ENCODE data around the gene SPTLC1. TPM values are rescaled to one million over a fixed set of nuclear protein-coding genes. Genes with fewer than 3 reads are reported as not detected.
"Not testable (repeated sequence)": the region's sequence is repeated elsewhere in the genome, so short reads cannot be mapped to it uniquely, and the experiment has no call there.

SPTLC1 gene
- total and polyA plus RNA-seq, 2 donors: 44.3 to 49.4 TPM

DNA sequence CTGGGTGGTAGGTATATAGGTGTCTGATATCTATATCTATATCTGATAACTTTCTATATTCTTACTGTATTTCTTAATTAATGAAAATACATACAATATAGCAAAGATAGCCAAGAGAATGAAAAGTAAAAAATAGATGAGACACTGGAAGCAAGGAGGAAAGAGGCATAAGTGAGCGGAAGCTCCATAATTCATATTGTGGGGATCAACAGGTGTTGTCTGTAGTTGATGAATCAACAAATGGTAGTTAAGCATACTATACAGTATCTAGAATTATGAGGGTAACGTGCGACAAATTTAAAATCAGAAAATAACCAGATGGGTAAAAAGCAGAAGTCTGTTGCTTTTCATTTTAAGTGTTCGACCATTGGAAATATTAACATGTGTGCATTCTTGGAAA, 7.1 kb downstream of the SPTLC1 start:
- no peak overlapping the region for H3K4me3 ChIP-seq (ENCODE audit: low read length in 2 of 2)
- WGBS: 99% methylated on average over 4 of the region's 4 CpGs
- H3K27me3 ChIP-seq (ENCODE audit: control insufficient read depth in 2 of 2, insufficient read depth in 1 of 2, low read length in 1 of 2): no peaks in the 10 kb centered on the region
- H3K4me1 ChIP-seq (ENCODE audit: control insufficient read depth in 2 of 2, insufficient read depth in 2 of 2, low read length in 2 of 2): no peaks in the 10 kb centered on the region
- no peak overlapping the region for H3K27ac ChIP-seq (ENCODE audit: low read depth in 1 of 2, low read length in 1 of 2)
- DNase-seq (ENCODE audit: low read depth in 6 of 9, low spot score in 9 of 9): no peak
- H3K36me3 ChIP-seq (ENCODE audit: control insufficient read depth in 2 of 2, insufficient read depth in 2 of 2, low read length in 1 of 2): peaks cover 15 to 16% of the 10 kb centered on the region in 2 donors
- H3K9me3 ChIP-seq (ENCODE audit: control insufficient read depth in 2 of 2, insufficient read depth in 1 of 2, low read length in 1 of 2): no peaks in the 10 kb centered on the region

DNA sequence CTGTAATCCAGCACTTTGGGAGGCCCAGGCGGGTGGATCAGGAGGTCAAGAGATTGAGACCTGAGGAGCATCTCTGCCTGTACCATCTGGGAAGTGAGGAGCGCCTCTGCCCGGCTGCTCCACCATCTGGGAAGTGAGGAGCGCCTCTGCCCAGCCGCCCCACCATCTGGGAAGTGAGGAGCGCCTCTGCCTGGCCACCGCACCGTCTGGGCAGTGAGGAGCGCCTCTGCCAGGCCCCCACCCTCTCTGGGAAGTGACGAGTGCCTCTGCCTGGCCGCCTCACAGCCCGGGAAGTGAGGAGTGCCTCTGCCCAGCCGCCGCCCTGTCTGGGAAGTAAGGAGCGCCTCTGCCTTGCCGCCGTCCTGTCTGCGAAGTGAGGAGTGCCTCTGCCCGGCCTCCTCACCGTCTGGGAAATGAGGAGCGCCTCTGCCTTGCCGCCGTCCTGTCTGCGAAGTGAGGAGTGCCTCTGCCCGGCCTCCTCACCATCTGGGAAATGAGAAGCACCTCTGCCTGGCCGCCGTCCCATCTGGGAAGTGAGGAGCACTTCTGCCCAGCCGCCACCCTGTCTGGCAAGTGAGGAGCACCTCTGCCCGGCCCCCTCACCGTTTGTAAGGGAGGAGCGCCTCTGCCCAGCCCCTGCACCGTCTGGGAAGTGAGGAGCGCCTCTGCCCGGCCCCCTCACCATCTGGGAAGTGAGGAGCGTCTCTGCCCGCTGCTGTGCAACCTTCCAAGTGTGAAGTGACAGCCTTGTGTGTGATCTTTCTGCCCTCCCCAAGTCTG, 9.6 kb downstream of the SPTLC1 start:
- WGBS: 98% methylated on average over 36 of the region's 36 CpGs
- not testable (repeated sequence) for H3K27me3 ChIP-seq (ENCODE audit: control insufficient read depth in 2 of 2, insufficient read depth in 1 of 2, low read length in 1 of 2); H3K4me3 ChIP-seq (ENCODE audit: low read length in 2 of 2); DNase-seq (ENCODE audit: low read depth in 6 of 9, low spot score in 9 of 9); H3K4me1 ChIP-seq (ENCODE audit: control insufficient read depth in 2 of 2, insufficient read depth in 2 of 2, low read length in 2 of 2); H3K27ac ChIP-seq (ENCODE audit: low read depth in 1 of 2, low read length in 1 of 2); H3K9me3 ChIP-seq (ENCODE audit: control insufficient read depth in 2 of 2, insufficient read depth in 1 of 2, low read length in 1 of 2)
- H3K36me3 ChIP-seq (ENCODE audit: control insufficient read depth in 2 of 2, insufficient read depth in 2 of 2, low read length in 1 of 2): peaks cover 9 to 17% of the 10 kb centered on the region in 2 donors

DNA sequence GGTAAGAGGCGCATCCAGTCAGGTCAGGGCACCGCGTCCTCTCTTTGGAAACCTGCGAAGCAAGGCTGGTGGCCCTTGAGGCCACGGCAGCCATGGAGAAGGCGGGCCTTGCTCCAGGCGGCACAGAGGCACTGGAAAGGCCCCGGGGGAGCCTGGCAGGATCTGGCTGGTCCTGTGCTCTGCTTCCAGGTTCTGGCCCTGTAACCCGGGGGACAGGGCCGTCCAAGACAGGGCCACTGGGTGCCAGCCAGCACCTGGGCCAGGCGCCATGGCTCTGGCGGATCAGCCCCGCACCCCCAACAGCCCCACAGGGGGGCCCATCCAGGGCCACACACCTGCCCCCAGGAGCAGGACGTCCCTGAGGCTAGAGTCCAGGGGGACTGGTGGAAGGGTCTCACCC, 11.6 kb downstream of the SPTLC1 start:
- not testable (repeated sequence) for H3K4me3 ChIP-seq (ENCODE audit: low read length in 2 of 2); H3K27me3 ChIP-seq (ENCODE audit: control insufficient read depth in 2 of 2, insufficient read depth in 1 of 2, low read length in 1 of 2); H3K9me3 ChIP-seq (ENCODE audit: control insufficient read depth in 2 of 2, insufficient read depth in 1 of 2, low read length in 1 of 2); H3K27ac ChIP-seq (ENCODE audit: low read depth in 1 of 2, low read length in 1 of 2); H3K4me1 ChIP-seq (ENCODE audit: control insufficient read depth in 2 of 2, insufficient read depth in 2 of 2, low read length in 2 of 2); DNase-seq (ENCODE audit: low read depth in 6 of 9, low spot score in 9 of 9)
- WGBS: over 99% methylated on average over 14 of the region's 14 CpGs
- peaks cover 9 to 17% of the 10 kb centered on the region in 2 donors for H3K36me3 ChIP-seq (ENCODE audit: control insufficient read depth in 2 of 2, insufficient read depth in 2 of 2, low read length in 1 of 2)

DNA sequence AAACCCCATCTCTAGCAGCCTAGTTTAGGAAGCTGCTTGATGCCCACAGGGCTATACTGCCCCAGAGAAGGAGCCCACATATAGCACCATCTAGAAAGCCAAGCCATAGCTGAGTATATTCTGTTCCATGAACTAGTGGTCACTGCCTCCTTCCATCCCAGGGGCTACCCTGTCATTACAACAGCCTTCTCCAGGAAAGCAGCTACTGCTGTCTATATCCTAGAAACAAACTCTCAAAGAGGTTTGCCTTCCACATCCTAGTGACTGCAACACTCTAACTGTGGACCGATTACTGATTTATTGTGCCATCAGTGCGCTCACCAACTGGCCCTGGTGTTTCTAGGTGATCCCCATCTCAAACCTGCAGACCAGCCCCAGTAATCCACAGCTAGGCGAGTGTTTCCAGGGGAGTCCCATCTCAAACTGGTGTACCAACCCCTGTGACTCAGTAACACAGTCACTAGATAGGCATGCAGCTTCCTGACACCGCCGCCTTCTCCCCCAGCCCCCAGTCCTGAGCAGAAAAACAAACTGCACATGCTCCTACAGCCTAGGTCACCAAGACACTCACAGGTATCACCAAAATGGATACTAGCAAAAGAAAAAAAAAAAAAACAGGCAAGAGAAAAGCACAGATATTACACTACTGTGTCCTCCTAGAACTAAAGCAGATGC, 14.8 kb downstream of the SPTLC1 start:
- 97% methylated on average over 5 of the region's 5 CpGs for WGBS
- Histone ChIP-seq H3K36me3 (ENCODE audit: control insufficient read depth in 2 of 2, insufficient read depth in 2 of 2, low read length in 1 of 2) (peaks cover 6 to 10% of the 10 kb centered on the region in 2 donors), H3K9me3 (ENCODE audit: control insufficient read depth in 2 of 2, insufficient read depth in 1 of 2, low read length in 1 of 2) (no peaks in the 10 kb centered on the region), H3K27ac (ENCODE audit: low read depth in 1 of 2, low read length in 1 of 2) (no peak overlapping the region), H3K4me3 (ENCODE audit: low read length in 2 of 2) (no peak overlapping the region), H3K4me1 (ENCODE audit: control insufficient read depth in 2 of 2, insufficient read depth in 2 of 2, low read length in 2 of 2) (no peaks in the 10 kb centered on the region), H3K27me3 (ENCODE audit: control insufficient read depth in 2 of 2, insufficient read depth in 1 of 2, low read length in 1 of 2) (no peaks in the 10 kb centered on the region)
- DNase-seq (ENCODE audit: low read depth in 6 of 9, low spot score in 9 of 9): no peak

DNA sequence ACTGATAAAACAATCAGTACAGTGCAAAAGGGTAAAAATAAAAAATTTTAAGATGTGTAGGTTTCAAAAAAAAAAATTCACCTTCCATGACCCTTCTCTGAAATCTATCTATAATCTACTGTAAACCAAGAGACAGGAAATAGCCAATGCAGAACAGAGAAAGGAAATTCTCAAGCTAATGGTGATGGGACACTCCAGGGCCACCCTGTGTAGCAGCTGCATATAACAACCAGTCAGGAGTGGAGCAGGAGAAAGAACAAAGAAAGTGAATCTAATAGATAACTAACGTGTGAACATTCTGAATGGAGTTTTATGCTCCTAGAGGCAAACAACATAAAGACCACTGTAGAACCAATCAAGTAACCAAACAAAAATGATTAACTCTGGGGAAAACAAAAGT, 16.6 kb downstream of the SPTLC1 start:
- H3K27ac ChIP-seq (ENCODE audit: low read depth in 1 of 2, low read length in 1 of 2): peak overlapping the region in 1 of 2 donors; percentile 37
- peak overlapping the region in 1 of 2 donors; percentile 20 for H3K4me3 ChIP-seq (ENCODE audit: low read length in 2 of 2)
- no peak for DNase-seq (ENCODE audit: low read depth in 6 of 9, low spot score in 9 of 9)

DNA sequence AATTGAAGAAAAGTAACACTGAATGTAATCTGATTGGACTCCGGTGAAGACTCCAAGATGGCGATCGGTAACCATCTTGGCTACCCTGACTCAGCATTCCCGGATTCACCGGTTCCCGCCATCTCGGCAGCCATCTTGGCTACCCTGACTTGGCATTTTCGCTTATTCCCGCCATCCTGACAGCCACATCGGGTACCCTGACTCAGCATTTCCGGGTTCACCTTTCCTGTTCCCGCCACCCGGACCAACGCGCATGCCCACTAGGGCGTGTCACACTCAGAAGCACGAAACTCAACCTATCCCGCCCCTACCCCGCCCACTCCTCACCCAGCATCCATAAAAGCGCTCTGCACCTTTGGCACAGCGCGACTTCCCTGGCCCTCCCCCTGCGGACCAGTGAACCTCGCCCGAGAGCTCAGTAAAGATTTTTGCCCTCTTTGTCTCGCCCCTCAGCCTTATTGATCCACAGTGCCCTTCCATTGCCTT, 17.2 kb downstream of the SPTLC1 start:
- peaks cover under 1 to 4% of the 10 kb centered on the region in 2 donors for H3K36me3 ChIP-seq (ENCODE audit: control insufficient read depth in 2 of 2, insufficient read depth in 2 of 2, low read length in 1 of 2)
- peak overlapping the region in 1 of 2 donors; percentile 20 for H3K4me3 ChIP-seq (ENCODE audit: low read length in 2 of 2)
- peak overlapping the region in 1 of 2 donors; percentile 37 for H3K27ac ChIP-seq (ENCODE audit: low read depth in 1 of 2, low read length in 1 of 2)
- peak in 7 of 9 donors; percentile 4 to 75 (median 24) for DNase-seq (ENCODE audit: low read depth in 6 of 9, low spot score in 9 of 9)
- 77% methylated on average over 26 of the region's 26 CpGs for WGBS
- H3K27me3 ChIP-seq (ENCODE audit: control insufficient read depth in 2 of 2, insufficient read depth in 1 of 2, low read length in 1 of 2): no peaks in the 10 kb centered on the region
- H3K4me1 ChIP-seq (ENCODE audit: control insufficient read depth in 2 of 2, insufficient read depth in 2 of 2, low read length in 2 of 2): peaks cover 0 to 2% of the 10 kb centered on the region in 2 donors
- H3K9me3 ChIP-seq (ENCODE audit: control insufficient read depth in 2 of 2, insufficient read depth in 1 of 2, low read length in 1 of 2): no peaks in the 10 kb centered on the region

More for the DNA sequence above, 16.6 kb downstream of the SPTLC1 start:
- Histone ChIP-seq H3K4me1 (ENCODE audit: control insufficient read depth in 2 of 2, insufficient read depth in 2 of 2, low read length in 2 of 2) (peaks cover 0 to 2% of the 10 kb centered on the region in 2 donors), H3K9me3 (ENCODE audit: control insufficient read depth in 2 of 2, insufficient read depth in 1 of 2, low read length in 1 of 2) (no peaks in the 10 kb centered on the region), H3K36me3 (ENCODE audit: control insufficient read depth in 2 of 2, insufficient read depth in 2 of 2, low read length in 1 of 2) (peaks cover 4 to 7% of the 10 kb centered on the region in 2 donors), H3K27me3 (ENCODE audit: control insufficient read depth in 2 of 2, insufficient read depth in 1 of 2, low read length in 1 of 2) (no peaks in the 10 kb centered on the region)
- 78% methylated on average over 1 of the region's 1 CpG for WGBS

DNA sequence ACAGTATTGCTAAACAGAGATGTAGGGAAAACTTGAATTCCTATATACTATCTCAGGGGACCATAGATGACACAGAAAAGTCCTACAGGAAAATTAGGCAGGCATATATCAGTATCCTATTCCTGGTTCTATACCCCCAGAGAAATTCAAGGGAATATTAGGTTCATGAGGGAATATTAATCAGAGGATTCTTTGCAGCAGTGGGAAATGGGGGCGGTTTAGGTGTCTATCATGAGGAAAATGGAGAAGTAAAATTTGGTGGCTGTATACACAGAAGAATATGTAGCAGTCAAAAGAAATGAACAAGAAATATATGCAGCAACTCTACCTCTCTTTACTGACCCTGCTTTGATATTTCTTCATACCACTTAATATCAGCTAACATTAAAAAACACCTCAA, 20.0 kb downstream of the SPTLC1 start:
- DNase-seq (ENCODE audit: low read depth in 6 of 9, low spot score in 9 of 9): no peak
- H3K4me3 ChIP-seq (ENCODE audit: low read length in 2 of 2): no peak overlapping the region
- peaks cover 0 to 2% of the 10 kb centered on the region in 2 donors for H3K36me3 ChIP-seq (ENCODE audit: control insufficient read depth in 2 of 2, insufficient read depth in 2 of 2, low read length in 1 of 2)
- WGBS: 96% methylated on average over 1 of the region's 1 CpG
- no peak overlapping the region for H3K27ac ChIP-seq (ENCODE audit: low read depth in 1 of 2, low read length in 1 of 2)
- H3K4me1 ChIP-seq (ENCODE audit: control insufficient read depth in 2 of 2, insufficient read depth in 2 of 2, low read length in 2 of 2): peaks cover 0 to 2% of the 10 kb centered on the region in 2 donors
- no peaks in the 10 kb centered on the region for H3K9me3 ChIP-seq (ENCODE audit: control insufficient read depth in 2 of 2, insufficient read depth in 1 of 2, low read length in 1 of 2)
- no peaks in the 10 kb centered on the region for H3K27me3 ChIP-seq (ENCODE audit: control insufficient read depth in 2 of 2, insufficient read depth in 1 of 2, low read length in 1 of 2)

DNA sequence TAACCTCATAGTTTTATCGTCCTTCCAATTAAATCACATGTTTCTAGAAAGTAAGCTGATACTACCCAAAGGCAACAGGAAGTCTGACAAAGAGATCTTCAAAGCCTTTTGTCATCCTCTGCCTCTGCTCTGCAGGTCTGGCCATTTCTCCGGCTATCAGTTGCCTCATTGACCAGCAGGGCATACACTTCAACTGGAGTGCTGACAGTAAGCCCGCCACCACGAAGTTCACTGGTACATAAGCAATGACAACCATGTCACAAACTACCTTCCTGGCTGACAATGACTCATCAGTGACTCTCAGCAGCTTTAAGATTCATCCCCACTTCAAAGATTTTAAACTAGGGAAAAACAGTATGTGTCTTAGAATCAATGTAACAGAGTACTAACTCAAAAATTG, 20.6 kb downstream of the SPTLC1 start:
- 94% methylated on average over 4 of the region's 4 CpGs for WGBS
- DNase-seq (ENCODE audit: low read depth in 6 of 9, low spot score in 9 of 9): no peak
- Histone ChIP-seq H3K27ac (ENCODE audit: low read depth in 1 of 2, low read length in 1 of 2) (no peak overlapping the region), H3K9me3 (ENCODE audit: control insufficient read depth in 2 of 2, insufficient read depth in 1 of 2, low read length in 1 of 2) (no peaks in the 10 kb centered on the region), H3K4me1 (ENCODE audit: control insufficient read depth in 2 of 2, insufficient read depth in 2 of 2, low read length in 2 of 2) (peaks cover 0 to 2% of the 10 kb centered on the region in 2 donors), H3K27me3 (ENCODE audit: control insufficient read depth in 2 of 2, insufficient read depth in 1 of 2, low read length in 1 of 2) (no peaks in the 10 kb centered on the region), H3K36me3 (ENCODE audit: control insufficient read depth in 2 of 2, insufficient read depth in 2 of 2, low read length in 1 of 2) (no peaks in the 10 kb centered on the region), H3K4me3 (ENCODE audit: low read length in 2 of 2) (no peak overlapping the region)

DNA sequence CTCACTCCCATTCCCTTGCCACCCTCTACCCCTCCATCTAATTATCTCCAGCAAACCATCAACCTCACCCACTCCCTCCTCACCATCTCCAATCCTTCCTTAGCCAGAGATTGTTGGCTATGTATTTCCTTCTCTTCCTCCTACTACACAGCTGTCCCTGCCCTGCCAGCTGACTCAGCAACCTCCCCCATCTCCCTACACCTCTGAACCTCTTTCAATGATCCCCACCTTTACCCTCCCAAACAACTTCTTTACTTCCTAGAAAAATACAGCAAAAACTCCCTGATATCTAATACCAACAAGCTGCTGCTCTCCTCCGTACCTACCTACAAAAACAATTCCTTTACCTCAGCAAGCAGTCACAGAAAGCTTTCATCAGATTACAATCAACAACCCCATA, 37.3 kb downstream of the SPTLC1 start:
- no peak overlapping the region for H3K27ac ChIP-seq (ENCODE audit: low read depth in 1 of 2, low read length in 1 of 2)
- H3K4me1 ChIP-seq (ENCODE audit: control insufficient read depth in 2 of 2, insufficient read depth in 2 of 2, low read length in 2 of 2): no peaks in the 10 kb centered on the region
- no peaks in the 10 kb centered on the region for H3K9me3 ChIP-seq (ENCODE audit: control insufficient read depth in 2 of 2, insufficient read depth in 1 of 2, low read length in 1 of 2)
- WGBS: 96% methylated on average over 1 of the region's 1 CpG
- DNase-seq (ENCODE audit: low read depth in 6 of 9, low spot score in 9 of 9): no peak
- H3K36me3 ChIP-seq (ENCODE audit: control insufficient read depth in 2 of 2, insufficient read depth in 2 of 2, low read length in 1 of 2): peaks cover 24 to 44% of the 10 kb centered on the region in 2 donors
- no peak overlapping the region for H3K4me3 ChIP-seq (ENCODE audit: low read length in 2 of 2)
- H3K27me3 ChIP-seq (ENCODE audit: control insufficient read depth in 2 of 2, insufficient read depth in 1 of 2, low read length in 1 of 2): no peaks in the 10 kb centered on the region
